Left ventricle myocardium inferior (tissue), 1 donor: Measurements from ENCODE around the gene RNF25. TPM values are rescaled to one million over a fixed set of nuclear protein-coding genes. Genes with fewer than 3 reads are reported as not detected.

Experiments used
- DNase-seq: peaks from one replicate; pipeline ENCODE4 v3.0.0-alpha.2; 2020
- H3K27ac ChIP-seq: fragments of 200-600 bp; replicated peaks from 2 replicates; pipeline ENCODE4 v1.8.0; 2021
- H3K27me3 ChIP-seq: fragments of 200-600 bp; 2 replicates; pipeline ENCODE4 v1.8.0; 2021; ENCODE audit warnings: low read depth
- H3K36me3 ChIP-seq: fragments of 200-600 bp; 2 replicates; pipeline ENCODE4 v1.8.0; 2021
- H3K4me1 ChIP-seq: fragments of 200-600 bp; 2 replicates; pipeline ENCODE4 v1.8.0; 2021
- H3K4me3 ChIP-seq: fragments of 200-600 bp; 2 replicates; pipeline ENCODE4 v1.8.0; 2021; ENCODE audit warnings: mild to moderate bottlenecking, moderate library complexity
- H3K9me3 ChIP-seq: fragments of 200-600 bp; replicated peaks from 2 replicates; pipeline ENCODE4 v1.8.0; 2021
- intact Hi-C: fragments of 100-400 bp; cut with micrococcal nuclease; formaldehyde crosslinking; loops from one replicate; pipeline ENCODE4 v1.11.0; 2022
- total RNA-seq: library from RNA; stranded (reverse); fragmentation: NEBNext Ultra II Directional; extraction: Animal tissue kit (Norgen Biotek cat#: 25700); gene quantifications from one replicate; pipeline ENCODE4 v1.2.1, GENCODE V29; 2021
- TF ChIP-seq, protein P1 (sequence below): fragments of 200-600 bp; IDR thresholded peaks from 2 replicates; pipeline ENCODE4 v1.8.0; 2021; ENCODE audit warnings: antibody characterized with exemption, mild to moderate bottlenecking, borderline replicate concordance
- donor health status: DM: no; HTN: yes; CAD: no; lungs with severe emphysema.

The RNF25 gene
- total RNA-seq, 1 donor from 2014 or later = 14.7 TPM

GRCh38 chr2:218626369-218626768 is 45.4 kb downstream of the RNF25 start:
- intact Hi-C loops = no loop called here
- Histone ChIP-seq H3K4me1 (peaks cover 8% of the 10 kb centered on the region), H3K27me3 (no peaks in the 10 kb centered on the region), H3K9me3 (no peaks in the 10 kb centered on the region), H3K36me3 (no peaks in the 10 kb centered on the region), H3K27ac (no peak overlapping the region), H3K4me3 (no peak overlapping the region)
- DNase-seq = no peak
- TF ChIP-seq, protein P1, sequence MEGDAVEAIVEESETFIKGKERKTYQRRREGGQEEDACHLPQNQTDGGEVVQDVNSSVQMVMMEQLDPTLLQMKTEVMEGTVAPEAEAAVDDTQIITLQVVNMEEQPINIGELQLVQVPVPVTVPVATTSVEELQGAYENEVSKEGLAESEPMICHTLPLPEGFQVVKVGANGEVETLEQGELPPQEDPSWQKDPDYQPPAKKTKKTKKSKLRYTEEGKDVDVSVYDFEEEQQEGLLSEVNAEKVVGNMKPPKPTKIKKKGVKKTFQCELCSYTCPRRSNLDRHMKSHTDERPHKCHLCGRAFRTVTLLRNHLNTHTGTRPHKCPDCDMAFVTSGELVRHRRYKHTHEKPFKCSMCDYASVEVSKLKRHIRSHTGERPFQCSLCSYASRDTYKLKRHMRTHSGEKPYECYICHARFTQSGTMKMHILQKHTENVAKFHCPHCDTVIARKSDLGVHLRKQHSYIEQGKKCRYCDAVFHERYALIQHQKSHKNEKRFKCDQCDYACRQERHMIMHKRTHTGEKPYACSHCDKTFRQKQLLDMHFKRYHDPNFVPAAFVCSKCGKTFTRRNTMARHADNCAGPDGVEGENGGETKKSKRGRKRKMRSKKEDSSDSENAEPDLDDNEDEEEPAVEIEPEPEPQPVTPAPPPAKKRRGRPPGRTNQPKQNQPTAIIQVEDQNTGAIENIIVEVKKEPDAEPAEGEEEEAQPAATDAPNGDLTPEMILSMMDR = no peak

DNA sequence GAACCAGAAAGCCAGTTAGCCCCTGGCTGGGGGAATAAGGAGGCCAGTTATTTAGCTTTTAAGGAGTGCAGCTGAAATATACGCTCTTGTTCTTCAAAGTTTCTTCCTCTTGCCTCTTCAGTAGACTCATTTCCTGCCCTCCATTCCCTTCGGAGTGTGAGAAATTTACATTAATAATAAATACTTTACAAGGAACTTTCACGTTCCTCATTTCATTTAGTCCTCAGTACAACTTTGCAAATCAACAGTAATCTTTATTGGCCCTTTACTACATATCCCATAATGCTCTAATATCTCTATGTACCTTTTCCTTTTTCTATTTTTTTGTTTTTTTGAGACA is 48.5 kb downstream of the RNF25 start:
- H3K9me3 ChIP-seq = no peaks in the 10 kb centered on the region
- H3K36me3 ChIP-seq = no peaks in the 10 kb centered on the region
- no peak overlapping the region for H3K27ac ChIP-seq
- TF ChIP-seq, protein P1 = no peak
- peaks cover 8% of the 10 kb centered on the region for H3K4me1 ChIP-seq
- DNase-seq = no peak
- intact Hi-C loops = no loop called here
- H3K4me3 ChIP-seq = no peak overlapping the region
- H3K27me3 ChIP-seq = no peaks in the 10 kb centered on the region

DNA sequence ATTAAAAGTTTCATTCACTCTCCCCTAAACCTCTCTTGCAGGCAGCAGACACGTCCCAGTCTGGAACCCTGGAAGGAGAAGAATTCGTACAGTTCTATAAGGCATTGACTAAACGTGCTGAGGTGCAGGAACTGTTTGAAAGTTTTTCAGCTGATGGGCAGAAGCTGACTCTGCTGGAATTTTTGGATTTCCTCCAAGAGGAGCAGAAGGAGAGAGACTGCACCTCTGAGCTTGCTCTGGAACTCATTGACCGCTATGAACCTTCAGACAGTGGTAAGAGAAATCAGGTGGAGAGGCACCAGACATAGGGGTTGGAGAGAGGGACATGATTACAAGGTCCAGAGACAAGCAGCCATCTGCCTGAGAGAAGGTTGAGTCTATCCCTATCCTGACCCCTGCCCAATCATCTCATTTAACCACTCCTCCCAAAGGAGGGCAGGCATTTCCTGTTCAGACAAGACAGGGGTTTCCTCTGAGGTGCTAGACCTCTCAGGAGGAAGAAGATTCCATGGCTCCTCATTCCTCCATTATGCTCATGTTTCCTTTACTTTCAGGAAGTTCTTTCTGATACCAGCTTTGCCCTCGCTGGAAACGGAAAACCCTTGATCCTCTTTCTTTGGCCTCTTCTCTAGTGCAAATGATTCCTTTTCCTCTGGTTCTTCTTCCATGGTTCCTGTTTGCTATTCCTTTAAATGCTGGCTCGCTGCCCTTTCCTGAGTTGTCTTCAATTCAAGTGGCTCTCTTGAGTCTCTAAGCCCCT is 49.0 kb downstream of the RNF25 start:
- Histone ChIP-seq H3K36me3 (no peaks in the 10 kb centered on the region), H3K4me1 (peaks cover 8% of the 10 kb centered on the region), H3K27ac (no peak overlapping the region), H3K4me3 (no peak overlapping the region), H3K27me3 (no peaks in the 10 kb centered on the region), H3K9me3 (no peaks in the 10 kb centered on the region)
- TF ChIP-seq, protein P1 = no peak
- intact Hi-C loops = no loop called here
- no peak for DNase-seq

DNA sequence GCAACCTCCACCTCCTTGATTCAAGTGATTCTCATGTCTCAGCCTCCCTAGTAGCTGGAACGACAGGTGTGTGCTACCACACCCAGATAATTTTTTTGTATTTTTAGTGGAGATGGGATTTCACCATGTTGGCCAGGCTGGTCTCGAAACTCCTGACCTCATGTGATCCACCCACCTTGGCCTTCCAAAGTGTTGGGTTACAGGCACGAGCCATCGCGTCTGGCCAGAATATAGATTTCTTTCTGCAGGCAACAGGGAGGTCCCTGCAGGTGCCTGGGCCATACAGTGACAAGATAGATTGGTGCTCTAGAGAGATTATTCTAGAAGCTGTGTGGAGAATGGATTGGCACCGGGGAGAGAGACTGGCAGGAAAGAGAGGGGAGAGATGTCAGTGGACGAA is 50.8 kb downstream of the RNF25 start:
- Histone ChIP-seq H3K4me1 (peaks cover 8% of the 10 kb centered on the region), H3K27me3 (no peaks in the 10 kb centered on the region), H3K27ac (no peak overlapping the region), H3K9me3 (no peaks in the 10 kb centered on the region), H3K4me3 (no peak overlapping the region), H3K36me3 (no peaks in the 10 kb centered on the region)
- no peak for DNase-seq
- TF ChIP-seq, protein P1 = no peak
- intact Hi-C loops = no loop called here

- no peaks in the 10 kb centered on the region for H3K9me3 ChIP-seq
- no peak overlapping the region for H3K27ac ChIP-seq
- H3K27me3 ChIP-seq = no peaks in the 10 kb centered on the region
- no peaks in the 10 kb centered on the region for H3K36me3 ChIP-seq
- intact Hi-C loops = no loop called here
- H3K4me3 ChIP-seq = no peak overlapping the region
- peaks cover 8% of the 10 kb centered on the region for H3K4me1 ChIP-seq
- TF ChIP-seq, protein P1 = no peak
- no peak for DNase-seq
Observed at GRCh38 chr2:218618102-218618860, 53.5 kb downstream of the RNF25 start.
